ENCODE measurements around the gene ZFR2.

ZFR2 gene

DNA sequence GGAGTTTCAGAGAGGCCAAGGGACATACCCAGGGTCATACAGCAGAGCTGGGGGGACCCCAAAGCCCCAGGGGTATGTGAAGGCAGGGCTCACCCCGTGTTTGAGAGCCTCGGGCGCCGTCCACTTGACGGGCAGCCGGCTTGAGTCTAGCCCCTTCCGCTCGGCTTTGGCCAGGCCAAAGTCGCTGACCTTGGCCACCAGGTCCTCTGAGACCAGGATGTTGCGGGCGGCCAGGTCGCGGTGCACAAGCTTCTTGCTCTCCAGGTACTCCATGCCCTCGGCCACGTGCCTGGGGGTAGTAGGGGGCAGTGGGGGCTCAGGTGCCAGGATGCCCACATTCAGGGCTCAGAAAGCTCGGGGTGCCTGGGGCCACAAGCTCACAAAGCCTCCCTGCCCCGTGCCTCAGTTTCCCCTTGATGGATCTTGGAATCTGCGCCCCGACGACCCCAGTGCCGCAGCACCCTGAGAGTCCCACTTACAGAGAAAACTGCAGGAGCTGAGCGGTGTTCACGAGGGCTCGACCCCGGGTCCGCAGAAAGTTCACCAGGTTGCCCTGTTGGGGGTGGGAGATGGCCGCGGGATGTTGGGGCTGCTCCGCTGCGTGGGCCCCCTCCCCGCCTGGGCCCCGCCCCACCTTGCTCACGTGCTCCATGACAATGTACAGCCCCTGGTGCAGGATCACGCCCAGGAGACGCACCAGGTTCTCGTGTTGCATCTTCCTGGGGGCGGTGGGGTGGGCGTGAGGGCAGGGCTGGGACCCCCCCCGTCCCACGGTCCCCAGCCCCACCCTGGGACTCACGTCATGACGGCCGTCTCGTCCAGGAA lies 89.7 kb downstream of the ZFR2 start:
- no peak overlapping the region for H3K4me3 ChIP-seq (ENCODE audit: low read depth, low read length)
- DNase-seq (ENCODE audit: low read depth), result no peak
- TF ChIP-seq, protein P1, sequence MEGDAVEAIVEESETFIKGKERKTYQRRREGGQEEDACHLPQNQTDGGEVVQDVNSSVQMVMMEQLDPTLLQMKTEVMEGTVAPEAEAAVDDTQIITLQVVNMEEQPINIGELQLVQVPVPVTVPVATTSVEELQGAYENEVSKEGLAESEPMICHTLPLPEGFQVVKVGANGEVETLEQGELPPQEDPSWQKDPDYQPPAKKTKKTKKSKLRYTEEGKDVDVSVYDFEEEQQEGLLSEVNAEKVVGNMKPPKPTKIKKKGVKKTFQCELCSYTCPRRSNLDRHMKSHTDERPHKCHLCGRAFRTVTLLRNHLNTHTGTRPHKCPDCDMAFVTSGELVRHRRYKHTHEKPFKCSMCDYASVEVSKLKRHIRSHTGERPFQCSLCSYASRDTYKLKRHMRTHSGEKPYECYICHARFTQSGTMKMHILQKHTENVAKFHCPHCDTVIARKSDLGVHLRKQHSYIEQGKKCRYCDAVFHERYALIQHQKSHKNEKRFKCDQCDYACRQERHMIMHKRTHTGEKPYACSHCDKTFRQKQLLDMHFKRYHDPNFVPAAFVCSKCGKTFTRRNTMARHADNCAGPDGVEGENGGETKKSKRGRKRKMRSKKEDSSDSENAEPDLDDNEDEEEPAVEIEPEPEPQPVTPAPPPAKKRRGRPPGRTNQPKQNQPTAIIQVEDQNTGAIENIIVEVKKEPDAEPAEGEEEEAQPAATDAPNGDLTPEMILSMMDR (conservative IDR thresholded peaks at IDR 0.05; ENCODE audit: low read depth, low read length), result no peak

DNA sequence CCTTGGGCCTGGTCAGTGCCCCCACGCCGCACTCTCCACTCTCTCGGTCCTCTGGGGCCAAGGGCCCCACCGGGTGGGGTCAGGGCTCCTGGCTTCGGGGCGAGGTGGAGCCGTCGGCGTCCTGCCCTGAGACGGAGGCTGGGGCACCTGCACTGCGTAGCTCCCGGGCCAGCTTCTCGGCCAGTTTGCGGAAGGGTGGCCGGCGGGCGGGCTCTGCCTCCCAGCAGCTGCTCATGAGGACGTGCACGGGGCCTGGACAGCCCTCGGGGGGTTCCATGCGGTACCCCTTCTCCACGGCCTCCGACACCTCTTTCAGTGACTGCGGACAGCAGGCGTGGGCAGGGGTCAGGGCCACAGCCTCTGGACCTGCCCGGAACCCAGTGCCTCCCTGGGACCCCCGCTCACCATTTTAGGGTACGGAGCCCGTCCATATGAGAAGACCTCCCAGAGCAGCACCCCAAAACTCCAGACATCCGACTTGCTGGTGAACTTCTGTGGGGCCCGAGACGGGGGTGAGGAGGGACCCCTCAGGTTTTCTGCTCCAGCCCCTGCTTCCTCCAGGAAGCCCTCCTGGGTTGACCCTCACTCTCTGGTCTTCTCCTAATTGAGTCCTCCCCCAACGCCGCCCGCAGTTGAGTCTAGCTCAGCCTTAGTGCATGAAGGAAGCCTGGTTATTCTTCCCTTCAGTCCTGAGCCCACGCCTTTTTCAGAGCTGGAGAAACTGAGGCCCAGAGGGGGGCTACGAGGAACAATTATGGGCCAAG lies 90.6 kb downstream of the ZFR2 start:
- DNase-seq (ENCODE audit: low read depth), result no peak
- TF ChIP-seq, protein P1 (conservative IDR thresholded peaks at IDR 0.05; ENCODE audit: low read depth, low read length), result no peak
- no peak overlapping the region for H3K4me3 ChIP-seq (ENCODE audit: low read depth, low read length)

DNA sequence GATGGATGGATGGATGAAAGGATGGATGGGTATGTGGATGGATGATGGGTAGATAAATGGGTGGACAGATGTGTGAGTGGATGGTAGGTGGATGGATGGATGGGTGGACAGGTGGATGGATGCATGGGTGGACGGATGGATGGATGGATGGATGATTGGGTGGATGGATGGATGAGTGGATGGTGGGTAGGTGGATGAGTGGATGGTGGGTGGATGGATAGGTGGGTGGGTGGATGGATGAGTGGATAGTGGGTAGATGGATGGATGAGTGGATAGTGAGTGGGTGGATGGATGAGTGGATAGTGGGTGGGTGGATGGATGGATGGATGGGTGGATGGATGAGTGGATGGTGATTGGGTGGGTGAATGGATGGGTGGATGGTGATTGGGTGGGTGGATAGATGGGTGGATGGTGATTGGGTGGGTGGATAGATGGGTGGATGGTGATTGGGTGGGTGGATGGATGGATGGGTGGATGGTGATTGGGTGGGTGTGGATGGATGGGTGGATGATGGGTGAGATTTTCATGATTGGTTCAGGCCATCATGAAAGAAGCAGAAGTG lies 92.3 kb downstream of the ZFR2 start:
- DNase-seq (ENCODE audit: low read depth), result no peak
- H3K4me3 ChIP-seq (ENCODE audit: low read depth, low read length), result no peak overlapping the region
- TF ChIP-seq, protein P1 (conservative IDR thresholded peaks at IDR 0.05; ENCODE audit: low read depth, low read length), result no peak

DNA sequence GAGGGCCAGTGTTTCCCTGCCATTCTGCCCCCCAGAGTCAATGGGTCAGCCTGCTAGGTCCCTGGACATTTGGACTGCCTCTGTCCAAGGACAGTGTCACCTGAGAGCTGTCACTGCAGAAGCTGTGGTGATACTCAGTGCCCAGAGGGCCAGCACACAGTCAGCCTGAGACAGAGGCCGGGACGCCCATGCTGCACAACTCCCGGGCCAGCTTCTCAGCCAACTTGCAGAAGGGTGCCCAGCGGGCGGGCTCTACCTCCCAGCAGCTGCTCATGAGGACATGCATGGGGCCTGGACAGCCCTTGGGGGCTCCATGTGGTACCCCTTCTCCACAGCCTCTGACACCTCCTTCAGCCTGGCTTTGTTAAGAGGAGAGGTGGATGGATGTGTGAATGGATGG lies 93.0 kb downstream of the ZFR2 start:
- no peak overlapping the region for H3K4me3 ChIP-seq (ENCODE audit: low read depth, low read length)
- TF ChIP-seq, protein P1 (conservative IDR thresholded peaks at IDR 0.05; ENCODE audit: low read depth, low read length), result no peak
- no peak for DNase-seq (ENCODE audit: low read depth)

DNA sequence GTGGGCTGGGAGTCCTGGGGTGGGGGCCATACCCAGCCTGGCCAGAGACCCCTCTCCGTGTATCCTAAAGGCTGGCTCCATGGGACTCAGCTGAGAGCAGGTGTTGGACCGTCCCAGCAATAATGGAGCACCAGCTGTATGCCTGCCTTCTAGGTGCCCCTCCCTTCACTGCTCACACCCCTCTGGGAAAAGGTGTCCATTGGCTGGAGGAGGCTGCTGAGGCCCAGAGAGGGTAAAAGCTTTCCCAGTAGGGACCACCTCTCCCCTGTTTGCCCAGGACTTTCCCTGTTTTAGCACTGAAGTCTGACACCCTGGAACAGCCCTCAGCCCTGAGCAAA lies 93.5 kb downstream of the ZFR2 start:
- DNase-seq (ENCODE audit: low read depth), result no peak
- TF ChIP-seq, protein P1 (conservative IDR thresholded peaks at IDR 0.05; ENCODE audit: low read depth, low read length), result no peak
- H3K4me3 ChIP-seq (ENCODE audit: low read depth, low read length), result no peak overlapping the region

DNA sequence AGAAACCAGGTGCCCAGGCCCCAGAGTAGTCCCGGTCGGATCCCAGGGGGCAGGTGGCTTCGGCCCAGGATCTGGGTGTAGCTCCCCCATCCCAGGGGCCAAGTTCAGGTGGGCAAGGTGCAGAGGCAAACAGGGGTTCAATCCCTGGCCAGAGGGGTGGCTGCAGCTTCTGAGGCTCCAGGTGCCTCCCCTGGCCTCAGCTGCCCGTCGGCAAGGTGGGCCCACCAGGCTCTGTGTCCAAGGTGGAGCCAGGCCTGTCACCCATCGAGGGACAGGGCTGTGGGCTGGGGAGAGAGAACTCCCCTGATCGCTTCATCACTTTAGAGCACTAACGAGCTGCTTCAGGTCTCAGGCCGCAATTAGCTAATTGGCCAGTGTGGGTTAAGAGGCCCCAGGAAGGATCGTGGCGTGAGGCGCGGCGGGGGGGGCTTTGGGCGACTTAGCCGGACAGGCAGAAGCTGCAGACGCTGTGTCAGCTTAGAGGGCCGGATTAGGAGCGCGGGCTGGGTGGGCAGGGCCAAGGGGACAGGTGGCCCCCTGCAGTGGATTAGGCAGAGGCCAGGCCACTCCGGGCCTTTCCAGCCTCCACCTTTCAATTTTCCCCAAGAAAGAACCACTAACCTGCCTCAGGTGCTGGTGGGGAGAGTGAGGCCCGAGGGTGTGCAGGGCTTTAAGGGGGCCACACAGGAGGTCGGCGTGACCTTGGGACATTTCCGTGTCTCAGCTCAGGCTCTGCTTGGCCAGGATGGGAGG lies 94.0 kb downstream of the ZFR2 start:
- DNase-seq (ENCODE audit: low read depth), result no peak

More for the DNA sequence above, 94.0 kb downstream of the ZFR2 start:
- H3K4me3 ChIP-seq (ENCODE audit: low read depth, low read length), result no peak overlapping the region
- TF ChIP-seq, protein P1 (conservative IDR thresholded peaks at IDR 0.05; ENCODE audit: low read depth, low read length), result no peak
